GM19240 (cell line): Measurements from ENCODE around the gene LYSMD1.

ENCODE experiments used
- DNase-seq: peaks from one replicate; pipeline ENCODE4 v3.0.0; 2011; ENCODE audit warnings: low spot score; ENCODE audit not compliant: insufficient read length

Gene LYSMD1

DNA sequence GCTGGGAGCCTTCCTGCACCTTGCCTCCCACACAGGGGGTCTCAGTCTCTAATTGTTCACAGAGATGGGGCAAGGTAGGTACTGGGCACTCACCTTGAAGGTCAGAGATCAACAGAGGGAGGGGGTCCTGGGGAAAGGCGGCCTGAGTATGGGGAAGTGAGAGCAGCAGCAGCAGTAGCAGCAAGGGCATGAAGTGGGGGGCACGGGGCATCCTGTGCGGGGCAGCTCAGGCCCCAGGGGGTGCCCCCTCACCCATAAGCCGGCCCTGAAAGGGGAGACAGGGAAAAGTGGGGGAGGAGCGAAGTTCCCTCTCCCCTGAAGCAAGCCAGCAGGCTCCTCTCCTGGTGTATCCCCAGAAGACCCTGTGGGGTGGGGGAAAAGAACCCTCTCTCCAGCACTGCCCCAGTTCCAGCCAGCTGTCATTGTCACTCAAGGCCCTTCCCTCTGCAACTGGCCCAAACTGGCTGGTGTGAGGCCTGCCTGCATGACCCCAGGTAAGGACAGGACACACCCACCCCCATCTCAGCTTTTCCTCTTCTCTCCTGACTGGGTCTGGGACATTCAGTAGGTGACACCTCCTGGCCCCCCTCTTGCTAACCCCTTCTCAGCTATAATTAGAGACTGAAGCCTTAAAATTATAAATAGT is 23.2 kb downstream of the LYSMD1 start:
- no peak for DNase-seq

DNA sequence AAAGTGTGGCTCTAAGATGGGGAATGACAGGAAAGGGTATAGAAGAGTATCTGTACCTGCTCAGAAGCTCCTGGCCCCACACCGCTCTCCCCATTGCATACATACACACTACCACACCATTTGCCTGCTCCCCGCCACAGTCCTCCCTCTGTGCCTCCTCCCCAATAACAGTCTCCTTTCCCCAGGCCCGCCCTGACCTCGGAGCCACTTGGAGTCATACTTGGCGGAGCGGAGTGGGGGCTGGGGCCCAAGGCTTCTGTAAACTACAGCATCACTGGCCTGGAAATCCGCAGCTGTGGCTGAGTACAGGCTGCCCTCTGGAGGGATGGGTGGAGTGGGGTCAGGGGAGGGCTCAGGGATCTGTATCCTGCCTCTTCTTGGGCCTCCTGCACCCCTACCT is 27.9 kb downstream of the LYSMD1 start:
- DNase-seq: no peak

DNA sequence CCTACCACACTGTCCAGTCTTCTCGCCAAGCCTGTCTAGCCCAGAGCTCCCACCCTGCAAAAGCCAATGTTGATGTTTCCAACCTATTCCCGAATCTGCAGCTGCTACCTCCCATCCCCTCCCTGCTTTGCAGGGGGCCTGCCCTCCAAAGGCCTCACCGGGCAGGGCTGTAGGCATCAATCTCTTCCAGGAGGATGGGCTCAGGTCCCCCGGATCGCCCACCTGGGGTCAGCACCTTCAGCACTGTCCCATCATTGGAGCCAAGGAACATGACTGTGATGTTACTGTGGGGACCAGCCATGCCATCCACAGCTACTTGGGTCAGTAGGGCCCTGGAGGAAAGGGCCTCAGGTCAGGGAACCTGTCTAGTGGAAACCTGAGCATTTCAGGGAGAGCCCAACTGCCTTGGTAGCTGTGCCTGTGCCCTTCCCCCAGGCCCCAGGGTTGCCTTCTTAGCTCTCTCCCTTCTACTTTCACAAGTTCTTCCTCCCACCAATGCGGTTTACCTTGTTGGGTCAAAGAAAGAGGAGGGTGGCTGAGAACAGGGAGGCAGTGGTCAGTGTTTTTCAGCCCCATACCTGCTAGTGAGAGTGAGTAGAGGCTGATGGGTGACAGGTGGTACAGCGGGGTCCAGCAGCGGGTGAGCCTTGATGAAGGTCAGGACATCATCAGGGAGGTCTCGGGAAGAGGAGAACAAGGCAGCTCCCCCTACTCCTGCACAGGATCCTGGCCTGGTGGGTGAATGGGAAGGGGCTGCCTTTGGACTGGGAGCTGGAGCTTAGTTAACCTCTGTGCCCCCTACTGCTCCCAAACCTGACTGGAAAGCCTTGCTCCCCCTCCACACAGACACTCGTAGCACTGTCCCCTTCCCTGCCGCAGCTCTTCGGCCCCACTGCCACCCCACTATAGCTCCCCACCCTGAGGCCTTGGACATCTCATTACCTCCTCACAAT is 30.0 kb downstream of the LYSMD1 start:
- DNase-seq: no peak

DNA sequence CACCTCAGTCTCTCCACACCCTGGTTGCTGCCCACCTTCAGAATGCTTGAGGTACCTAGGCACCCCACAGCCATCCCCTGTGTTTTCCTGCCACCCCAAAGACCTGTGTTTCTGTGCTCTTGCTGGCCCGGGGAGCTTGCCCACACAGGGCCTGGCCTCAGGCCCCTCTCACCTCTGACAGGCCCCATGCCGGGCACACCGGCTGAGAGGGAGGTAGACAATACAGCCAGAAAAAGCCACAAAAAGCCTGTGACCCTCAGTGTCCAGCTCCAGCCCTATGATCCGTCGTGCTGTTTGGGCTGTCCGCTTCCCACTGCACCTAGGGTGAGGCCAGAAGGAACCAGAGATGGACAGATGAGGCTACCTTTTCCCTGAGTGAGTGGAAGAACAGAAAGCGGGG is 30.7 kb downstream of the LYSMD1 start:
- DNase-seq: no peak

DNA sequence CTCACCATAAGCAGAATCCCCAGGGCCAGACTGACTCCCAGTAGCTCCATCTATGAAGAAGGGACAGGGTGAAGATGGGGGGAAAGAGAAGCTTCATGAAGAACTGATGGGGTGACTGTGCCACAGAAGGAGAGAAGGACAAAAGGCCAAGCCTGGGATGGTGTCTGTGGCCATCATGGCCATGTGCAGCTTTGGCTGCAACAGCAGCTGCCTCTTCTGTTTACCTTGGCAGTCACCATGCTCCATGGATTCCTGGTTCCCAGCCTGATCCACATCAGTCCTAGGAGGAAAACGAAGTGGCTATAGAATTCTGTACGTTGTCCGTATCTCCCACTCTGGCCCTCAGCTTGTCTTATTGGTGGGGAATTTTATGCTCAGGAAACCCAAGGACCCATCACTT is 31.3 kb downstream of the LYSMD1 start:
- DNase-seq: no peak

DNA sequence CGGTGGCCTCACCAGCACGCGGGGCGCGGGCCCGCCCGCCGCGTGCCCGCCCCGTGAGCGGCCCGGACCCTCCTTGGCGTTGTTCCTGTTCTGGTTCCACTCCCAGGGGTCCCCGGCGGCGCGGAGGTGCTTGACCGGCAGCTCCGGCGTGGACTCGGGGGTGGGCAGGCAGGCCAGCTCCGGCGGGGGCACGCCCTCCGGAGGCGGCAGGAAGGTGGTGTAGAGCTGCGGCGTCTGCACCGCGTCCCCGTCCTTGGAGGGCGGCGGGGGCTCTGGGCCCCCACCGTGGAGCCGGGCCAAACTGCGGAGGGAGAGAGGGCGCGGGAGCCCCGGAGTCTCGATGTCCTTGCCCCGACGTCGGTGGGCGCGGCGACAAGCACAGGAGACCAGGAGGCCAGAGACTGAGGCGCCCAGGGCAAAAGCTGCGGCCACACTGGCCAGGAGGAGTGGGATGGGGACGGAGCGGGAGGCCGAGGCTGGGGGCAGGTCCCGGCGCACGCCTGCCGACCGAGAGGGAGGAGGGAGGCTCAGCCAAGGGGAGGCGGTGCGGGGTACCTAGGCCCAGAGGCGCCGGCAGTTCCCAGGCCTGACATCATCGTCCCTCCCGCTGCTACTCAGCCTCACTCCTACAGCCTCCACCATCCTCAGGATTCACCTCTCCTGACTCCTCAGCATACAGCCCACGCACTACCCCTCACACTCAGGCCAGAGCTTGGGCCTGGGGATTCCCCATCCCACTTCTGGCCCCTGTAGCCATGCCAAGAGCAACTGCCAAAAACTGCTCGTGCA is 32.5 kb downstream of the LYSMD1 start:
- no peak for DNase-seq

DNA sequence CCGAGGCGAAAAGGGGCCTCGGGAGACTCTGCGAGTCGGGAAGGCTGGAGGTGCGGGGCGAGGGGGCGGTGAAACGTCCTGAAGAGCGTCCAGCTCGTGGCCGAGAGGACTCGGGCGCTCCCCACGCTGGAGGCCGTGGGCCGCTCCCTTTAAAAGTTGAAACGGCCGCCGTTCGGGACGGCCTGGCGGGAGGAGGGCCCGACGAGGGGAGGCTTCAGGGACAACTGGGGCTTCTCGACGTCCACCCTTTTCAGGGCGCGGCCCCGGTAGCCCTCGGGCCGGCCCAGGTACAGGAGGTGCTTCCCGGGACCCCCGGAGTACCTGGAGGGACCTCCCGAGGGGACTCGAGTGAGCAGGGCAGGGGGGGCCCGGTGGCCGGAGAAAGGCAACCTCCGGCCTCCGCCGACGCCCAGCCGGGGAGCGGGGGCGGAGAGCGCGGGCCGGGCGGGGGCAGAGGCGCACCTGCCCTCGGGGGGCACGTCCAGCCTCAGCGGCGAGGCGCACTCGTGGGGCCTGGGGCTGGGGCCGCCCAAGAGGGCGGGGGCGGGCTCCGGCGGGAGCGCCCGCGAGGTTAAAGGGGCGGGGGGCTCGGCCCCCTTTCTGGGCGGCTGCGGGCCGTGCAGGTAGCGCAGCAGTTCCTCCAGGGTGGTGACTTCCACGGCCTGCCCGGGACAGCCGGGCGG is 33.2 kb downstream of the LYSMD1 start:
- DNase-seq: no peak

DNA sequence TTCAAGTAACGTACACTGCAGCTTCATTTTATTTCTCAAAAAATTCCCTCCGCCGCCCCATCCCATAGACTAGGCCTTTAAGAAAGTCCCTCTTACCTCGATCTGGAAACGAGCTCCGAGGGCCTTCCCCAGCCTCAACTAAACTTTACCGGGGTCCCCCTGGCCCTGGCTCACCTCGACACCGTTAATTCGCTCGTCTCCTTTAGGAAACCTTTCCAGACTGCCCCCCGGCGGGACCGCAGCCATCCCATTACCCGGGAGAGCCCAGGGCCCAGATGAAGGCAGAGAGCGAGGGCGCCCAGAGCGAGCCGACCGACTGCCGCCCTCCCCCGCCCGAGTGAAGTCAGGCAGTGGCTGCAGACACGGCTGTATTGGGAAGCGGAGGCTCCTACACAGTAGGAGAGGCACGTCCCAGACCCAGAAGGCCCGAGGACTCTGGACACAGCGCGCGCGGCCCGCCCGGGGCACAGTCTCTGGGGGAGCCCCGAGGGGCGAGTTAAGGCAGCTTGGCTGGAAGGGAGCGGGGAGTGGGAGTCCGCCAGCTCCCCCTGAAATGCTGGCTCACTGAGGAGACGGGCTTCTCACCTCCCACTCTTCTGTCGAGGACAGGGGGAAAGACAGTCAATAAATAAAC is 33.9 kb downstream of the LYSMD1 start:
- DNase-seq: no peak

DNA sequence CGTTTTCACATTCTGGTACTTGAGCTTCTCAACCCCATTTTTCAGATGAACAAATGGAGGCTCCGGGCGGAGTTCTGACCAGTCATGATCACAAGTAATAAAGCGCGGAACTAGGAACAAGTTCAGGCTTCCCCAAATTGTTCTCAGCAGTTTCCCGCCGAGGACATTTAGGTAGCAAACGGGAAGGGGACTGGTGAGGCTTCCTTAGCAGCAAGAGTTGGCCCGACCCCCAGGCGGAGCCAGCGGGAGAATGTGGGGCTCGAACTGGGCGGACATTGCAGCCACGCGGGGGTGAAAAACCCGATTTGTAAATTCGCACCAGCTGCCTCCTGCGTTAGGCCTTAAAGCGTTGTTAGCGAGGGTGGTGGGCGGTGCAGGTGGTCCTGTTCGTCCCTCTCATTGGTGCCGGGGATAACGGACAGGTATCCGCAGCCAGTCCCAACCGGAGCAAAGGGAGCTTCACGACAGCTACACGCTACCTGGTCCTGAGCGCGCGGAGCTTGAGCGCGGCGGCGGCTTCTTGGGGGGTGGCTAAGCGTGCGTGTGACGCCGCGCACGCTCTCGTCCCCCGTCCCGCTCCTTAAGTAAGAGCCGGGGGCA is 34.6 kb downstream of the LYSMD1 start:
- DNase-seq: peak; percentile 74

DNA sequence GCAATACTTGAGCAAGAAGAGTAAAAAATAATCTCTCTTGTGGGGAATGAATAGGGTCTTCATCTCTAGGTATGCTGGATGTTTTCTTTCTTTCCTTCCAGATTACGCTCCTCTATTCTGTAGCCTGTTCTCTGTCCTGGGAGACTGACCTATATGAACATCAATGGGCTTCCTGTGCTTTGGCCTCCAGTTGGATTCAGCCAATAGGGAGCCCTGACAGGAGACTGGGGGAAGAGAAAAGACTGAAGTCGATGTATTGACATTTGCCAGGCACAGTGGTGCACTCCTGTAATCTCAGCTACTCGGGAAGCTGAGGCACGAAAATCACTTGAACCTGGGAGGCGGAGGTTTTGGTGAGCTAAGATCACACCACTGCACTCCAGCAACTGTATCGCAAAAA is 36.9 kb downstream of the LYSMD1 start:
- DNase-seq: no peak

DNA sequence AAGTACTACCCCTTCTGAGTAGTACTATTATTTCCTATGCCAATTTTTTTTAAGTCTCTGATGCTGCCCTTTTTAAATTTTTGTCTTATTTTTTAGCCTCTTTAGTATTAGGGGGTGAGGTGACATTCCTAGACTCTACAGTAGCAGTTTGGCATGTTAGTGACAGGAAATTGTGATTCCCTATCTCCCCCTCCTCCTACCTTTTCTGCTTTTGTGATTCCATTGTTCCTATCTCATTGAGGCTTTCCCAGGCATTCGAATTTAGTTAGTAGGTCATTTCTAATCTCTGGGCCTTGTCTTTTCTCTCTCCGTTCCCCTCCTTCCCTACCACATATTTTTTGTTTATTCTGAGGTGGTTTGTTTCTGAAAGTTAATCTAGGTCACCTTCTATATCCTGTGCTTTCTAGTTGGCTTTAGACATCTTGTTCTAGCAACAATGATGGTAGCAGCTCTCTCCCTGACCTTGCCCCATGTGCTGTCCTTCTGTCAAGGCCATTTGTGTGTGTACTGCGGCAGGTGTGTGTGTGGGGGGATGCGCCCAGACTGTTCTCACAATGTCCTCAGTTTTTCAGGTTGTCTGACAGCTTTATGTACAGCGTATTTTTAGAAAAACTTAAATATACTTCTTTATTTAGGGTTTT is 40.8 kb downstream of the LYSMD1 start:
- no peak for DNase-seq

DNA sequence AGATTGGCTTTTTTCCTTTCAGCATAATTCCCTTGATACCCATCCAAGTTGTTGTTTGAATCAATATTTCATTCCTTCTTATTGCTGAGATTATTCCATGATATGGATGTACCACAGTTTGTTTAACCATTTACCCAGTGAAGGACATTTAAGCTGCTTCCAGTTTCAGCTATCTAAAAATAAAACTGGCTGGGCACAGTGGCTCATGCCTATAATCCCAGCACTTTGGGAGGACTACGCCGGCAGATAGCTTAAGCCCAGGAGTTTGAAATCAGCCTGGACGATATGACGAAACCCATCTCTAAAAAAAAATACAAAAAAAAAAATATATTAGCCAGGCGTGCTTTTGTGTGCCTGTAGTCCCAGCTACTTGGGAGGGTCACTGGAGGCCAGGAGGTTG is 51.8 kb downstream of the LYSMD1 start:
- no peak for DNase-seq
